ENCODE results near the gene BTG4. TPM values are rescaled to one million over a fixed set of nuclear protein-coding genes. Genes with fewer than 3 reads are reported as not detected.

BTG4 gene
- total and polyA plus RNA-seq, 2 of the 8 experiments (the other 6 are each of a cell fraction or from before 2014, with no cell fraction given), result 0.06 TPM; not detected in 1

- TF ChIP-seq, protein P1, sequence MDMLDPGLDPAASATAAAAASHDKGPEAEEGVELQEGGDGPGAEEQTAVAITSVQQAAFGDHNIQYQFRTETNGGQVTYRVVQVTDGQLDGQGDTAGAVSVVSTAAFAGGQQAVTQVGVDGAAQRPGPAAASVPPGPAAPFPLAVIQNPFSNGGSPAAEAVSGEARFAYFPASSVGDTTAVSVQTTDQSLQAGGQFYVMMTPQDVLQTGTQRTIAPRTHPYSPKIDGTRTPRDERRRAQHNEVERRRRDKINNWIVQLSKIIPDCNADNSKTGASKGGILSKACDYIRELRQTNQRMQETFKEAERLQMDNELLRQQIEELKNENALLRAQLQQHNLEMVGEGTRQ (IDR thresholded peaks at IDR 0.05; ENCODE audit: low read length), result no peak
- TF ChIP-seq FOSL1 (IDR thresholded peaks at IDR 0.05; ENCODE audit: insufficient read depth, low read depth, low read length) (no peak), CBX8 (IDR thresholded peaks at IDR 0.05; ENCODE audit: borderline replicate concordance, low read depth, low read length) (no peak), SP2 (IDR thresholded peaks at IDR 0.05; ENCODE audit: low read length) (no peak), EGR1 (IDR thresholded peaks at IDR 0.05; ENCODE audit: borderline replicate concordance, low read depth, low read length) (no peak), CHD1 (IDR thresholded peaks at IDR 0.05; ENCODE audit: low read depth, low read length) (no peak), TAF1 (IDR thresholded peaks at IDR 0.05; ENCODE audit: low read depth, low read length) (no peak)
Measured at GRCh38 chr11:111539426-111540113, 27.4 kb upstream of the BTG4 start (continued).

Measured in H1 (cell line).